ENCODE data around the gene FGGY.
"Not testable (repeated sequence)": the region's sequence is repeated elsewhere in the genome, so short reads cannot be mapped to it uniquely, and the experiment has no call there.

FGGY gene

GRCh38 chr1:59521456-59521855 is 224.6 kb downstream of the FGGY start:
- no peak for DNase-seq

GRCh38 chr1:59522925-59523505 is 226.1 kb downstream of the FGGY start:
- DNase-seq: no peak

GRCh38 chr1:59523745-59524450 is 227.0 kb downstream of the FGGY start:
- no peak for DNase-seq

- DNase-seq: no peak
Observed at GRCh38 chr1:59526240-59526639, 229.3 kb downstream of the FGGY start.

GRCh38 chr1:59528471-59528870 is 231.6 kb downstream of the FGGY start:
- DNase-seq: no peak

- DNase-seq: no peak
Observed at GRCh38 chr1:59528900-59529299, 232.0 kb downstream of the FGGY start.

- DNase-seq: no peak
Observed at GRCh38 chr1:59530119-59530518, 233.2 kb downstream of the FGGY start.

GRCh38 chr1:59532102-59532501 is 235.2 kb downstream of the FGGY start:
- no peak for DNase-seq

- DNase-seq: not testable (repeated sequence)
Observed at GRCh38 chr1:59538476-59538875, 241.6 kb downstream of the FGGY start.

- DNase-seq: peak in 1 of 3 donors; percentile 11
Observed at GRCh38 chr1:59539961-59540681, 243.2 kb downstream of the FGGY start.

- DNase-seq: no peak
Observed at GRCh38 chr1:59541161-59541560, 244.3 kb downstream of the FGGY start.

GRCh38 chr1:59541891-59542290 is 245.0 kb downstream of the FGGY start:
- DNase-seq: no peak

GRCh38 chr1:59543211-59543668 is 246.3 kb downstream of the FGGY start:
- no peak for DNase-seq

GRCh38 chr1:59544615-59545293 is 247.9 kb downstream of the FGGY start:
- no peak for DNase-seq

GRCh38 chr1:59545830-59546229 is 248.9 kb downstream of the FGGY start:
- no peak for DNase-seq

- no peak for DNase-seq
Observed at GRCh38 chr1:59549066-59549837, 252.4 kb downstream of the FGGY start.

GRCh38 chr1:59549903-59550302 is 253.0 kb downstream of the FGGY start:
- peak; percentile 82 to 93 (median 91) for DNase-seq

- DNase-seq: peak in 2 of 3 donors; percentile 19 to 28
Observed at GRCh38 chr1:59552007-59552406, 255.1 kb downstream of the FGGY start.

GRCh38 chr1:59553371-59553770 is 256.5 kb downstream of the FGGY start:
- no peak for DNase-seq

- DNase-seq: no peak
Observed at GRCh38 chr1:59554011-59554663, 257.2 kb downstream of the FGGY start.

- no peak for DNase-seq
Observed at GRCh38 chr1:59554752-59555151, 257.9 kb downstream of the FGGY start.

GRCh38 chr1:59556398-59556797 is 259.5 kb downstream of the FGGY start:
- DNase-seq: no peak

Measured in suppressor macrophage treated with lipopolysaccharide for 1 hour (primary cell).